Measurements from ENCODE around the gene STAG1.

- TF ChIP-seq, protein P1, sequence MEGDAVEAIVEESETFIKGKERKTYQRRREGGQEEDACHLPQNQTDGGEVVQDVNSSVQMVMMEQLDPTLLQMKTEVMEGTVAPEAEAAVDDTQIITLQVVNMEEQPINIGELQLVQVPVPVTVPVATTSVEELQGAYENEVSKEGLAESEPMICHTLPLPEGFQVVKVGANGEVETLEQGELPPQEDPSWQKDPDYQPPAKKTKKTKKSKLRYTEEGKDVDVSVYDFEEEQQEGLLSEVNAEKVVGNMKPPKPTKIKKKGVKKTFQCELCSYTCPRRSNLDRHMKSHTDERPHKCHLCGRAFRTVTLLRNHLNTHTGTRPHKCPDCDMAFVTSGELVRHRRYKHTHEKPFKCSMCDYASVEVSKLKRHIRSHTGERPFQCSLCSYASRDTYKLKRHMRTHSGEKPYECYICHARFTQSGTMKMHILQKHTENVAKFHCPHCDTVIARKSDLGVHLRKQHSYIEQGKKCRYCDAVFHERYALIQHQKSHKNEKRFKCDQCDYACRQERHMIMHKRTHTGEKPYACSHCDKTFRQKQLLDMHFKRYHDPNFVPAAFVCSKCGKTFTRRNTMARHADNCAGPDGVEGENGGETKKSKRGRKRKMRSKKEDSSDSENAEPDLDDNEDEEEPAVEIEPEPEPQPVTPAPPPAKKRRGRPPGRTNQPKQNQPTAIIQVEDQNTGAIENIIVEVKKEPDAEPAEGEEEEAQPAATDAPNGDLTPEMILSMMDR (IDR thresholded peaks at IDR 0.05) = no peak
- TF ChIP-seq POLR2AphosphoS5 (IDR thresholded peaks at IDR 0.05) = peak in 1 of 2 donors; percentile 48
Observed at GRCh38 chr3:136350132-136350531, 402.0 kb downstream of the STAG1 start.

Data from esophagus muscularis mucosa (tissue), 3 donors.